22Rv1 (cell line): ENCODE results near the gene ZFC3H1.

Source experiments
- CTCF ChIP-seq: fragments of 450-650 bp; IDR thresholded peaks from 2 replicates; pipeline ENCODE4 v1.5.1; 2017; ENCODE audit warnings: mild to moderate bottlenecking
- ZFX ChIP-seq: fragments of 450-650 bp; IDR thresholded peaks from 2 replicates; pipeline ENCODE4 v1.6.1; 2017; ENCODE audit warnings: antibody characterized with exemption, borderline replicate concordance

DNA sequence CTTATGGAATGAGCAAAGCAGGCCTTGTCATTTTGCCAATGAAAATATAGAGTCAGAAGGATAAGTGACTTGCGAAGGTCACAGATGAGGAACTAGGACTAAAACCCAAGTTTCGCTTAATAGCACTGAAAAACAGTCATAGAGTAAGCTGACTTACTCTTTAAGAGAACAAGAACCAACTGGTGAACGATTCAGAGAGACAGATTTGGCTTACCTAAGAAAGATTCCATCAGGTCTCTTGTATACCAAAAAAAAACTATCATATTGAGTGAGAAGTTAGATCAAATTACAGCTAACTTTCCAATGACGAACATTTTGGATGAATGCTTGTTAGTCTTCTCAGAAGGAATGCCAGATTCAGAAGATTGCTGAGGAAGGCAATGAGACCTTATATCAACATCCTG is 74.2 kb downstream of the ZFC3H1 start:
- TF ChIP-seq CTCF (no peak), ZFX (no peak)
